K562 (cell line): Measurements from ENCODE around the gene ASB15. TPM values are rescaled to one million over a fixed set of nuclear protein-coding genes. Genes with fewer than 3 reads are reported as not detected.

ENCODE experiments used
- BRD4 ChIP-seq: fragments of 200-600 bp; sonication (generic); IDR thresholded peaks from 2 replicates; pipeline ENCODE4 v1.6.1; 2017; ENCODE audit warnings: inconsistent platforms
- CBFA2T2 ChIP-seq: fragments of 450-650 bp; conservative IDR thresholded peaks from 2 replicates; pipeline ENCODE4 v1.6.1; 2017; ENCODE audit warnings: mild to moderate bottlenecking
- EP400 ChIP-seq: fragments of 450-650 bp; IDR thresholded peaks from 2 replicates; pipeline ENCODE4 v1.6.1; 2017; ENCODE audit warnings: antibody characterized with exemption, mild to moderate bottlenecking, moderate library complexity
- GATAD2B ChIP-seq: fragments of 450-650 bp; IDR thresholded peaks from 2 replicates; pipeline ENCODE4 v1.6.1; 2017; ENCODE audit warnings: mild to moderate bottlenecking, borderline replicate concordance
- MIER1 ChIP-seq: fragments of 450-650 bp; IDR thresholded peaks from 2 replicates; pipeline ENCODE4 v1.6.1; 2016; ENCODE audit warnings: antibody characterized with exemption, mild to moderate bottlenecking, low read depth
- NFIC ChIP-seq: fragments of 450-650 bp; IDR thresholded peaks from 2 replicates; pipeline ENCODE4 v1.6.1; 2017; ENCODE audit warnings: mild to moderate bottlenecking, inconsistent platforms
- NFIX ChIP-seq: fragments of 250-450 bp; sonication (Bioruptor Pico); IDR thresholded peaks from 2 replicates; pipeline ENCODE4 v1.4.0; 2020; ENCODE audit warnings: low read depth, mild to moderate bottlenecking, moderate library complexity
- NRF1 ChIP-seq, 2 experiments: fragments of 450-650 bp; IDR thresholded peaks in 1 of 2; conservative IDR thresholded peaks in 1 of 2; 2 replicates each; pipeline ENCODE4 v1.6.1; 2014; ENCODE audit warnings: mild to moderate bottlenecking in 2 of 2
- RFX5 ChIP-seq: IDR thresholded peaks from 2 replicates; pipeline ENCODE4 v1.6.1; 2011; ENCODE audit warnings: low read depth, mild to moderate bottlenecking, improper control_type of control experiment, low read length
- STAT5B ChIP-seq: fragments of 250-450 bp; sonication (Bioruptor Pico); IDR thresholded peaks from 2 replicates; pipeline ENCODE4 v1.8.0; 2021; ENCODE audit warnings: mild to moderate bottlenecking, inconsistent platforms
- TAF7 ChIP-seq: fragments of 450-650 bp; IDR thresholded peaks from 2 replicates; pipeline ENCODE4 v1.6.1; 2016; ENCODE audit warnings: missing genetic modification characterization, missing compliant biosample characterization
- TARDBP ChIP-seq: fragments of 450-650 bp; IDR thresholded peaks from 2 replicates; pipeline ENCODE4 v1.6.1; 2016
- TCF7L2 ChIP-seq: fragments of 150-350 bp; IDR thresholded peaks from 2 replicates; pipeline ENCODE4 v1.6.1; 2016; ENCODE audit warnings: low read depth, mild to moderate bottlenecking, low read length, moderate library complexity
- ZC3H11A ChIP-seq: IDR thresholded peaks from 2 replicates; pipeline ENCODE4 v1.6.1; 2012; ENCODE audit warnings: low read depth, low read length, improper control_type of control experiment
- ZNF431 ChIP-seq: sonication (generic); formaldehyde crosslinking; IDR thresholded peaks from 2 replicates; pipeline ENCODE4 v1.8.0; 2022; ENCODE audit warnings: mild to moderate bottlenecking, missing genetic modification reagents
- polyA plus RNA-seq, 8 experiments: library from polyadenylated mRNA; depleted of rRNA in 4 of 8; stranded (reverse) in 5 of 8; unstranded in 3 of 8; fragments of >200 nt; fragmentation: Nextera tagmentation in 2 of 8; fragmentation: Illumina TruSeq in 1 of 8; extraction: Ambion mirVana in 2 of 8; extraction: Trizol in 1 of 8; gene quantifications; 2 replicates each; pipeline versions ENCODE4 v1.2.1 to v1.2.3, GENCODE V29; 2011 to 2014; ENCODE audit warnings: inconsistent platforms in 1 of 8, missing spikeins in 1 of 8
- total RNA-seq, 7 experiments: library from RNA; depleted of rRNA in 6 of 7; stranded (reverse); fragments of >200 nt in 6 of 7; fragmentation: Illumina TruSeq in 2 of 7; extraction: Trizol in 2 of 7; gene quantifications; 2 replicates each; pipeline versions ENCODE4 v1.2.1 to v1.2.3, GENCODE V29; 2011 to 2021; ENCODE audit warnings: low replicate concordance in 1 of 7
- TF ChIP-seq, protein P1 (sequence below), 3 experiments: fragments of 200-800 bp in 1 of 3; fragments of 250-450 bp in 1 of 3; fragments of 450-650 bp in 1 of 3; sonication (Bioruptor Pico) in 1 of 3; sonication (Bioruptor generic) in 1 of 3; formaldehyde crosslinking in 1 of 3; IDR thresholded peaks; 2 replicates each; pipeline versions ENCODE4 v1.6.1 to v1.8.0; 2016 to 2022; ENCODE audit warnings: mild to moderate bottlenecking in 2 of 3, missing genetic modification characterization in 2 of 3, missing compliant biosample characterization in 1 of 3, moderate library complexity in 1 of 3
- TF ChIP-seq, protein P2 (sequence below): sonication (generic); formaldehyde crosslinking; IDR thresholded peaks from 2 replicates; pipeline ENCODE4 v1.8.0; 2023; ENCODE audit warnings: mild to moderate bottlenecking, missing genetic modification reagents
- TF ChIP-seq, protein P3 (sequence below): fragments of 250-450 bp; sonication (Bioruptor Pico); IDR thresholded peaks from 2 replicates; pipeline ENCODE4 v1.5.0; 2021
- TF ChIP-seq, protein P4 (sequence below), 2 experiments: fragments of 450-650 bp in 1 of 2; sonication (generic) in 1 of 2; formaldehyde crosslinking in 1 of 2; IDR thresholded peaks in 1 of 2; conservative IDR thresholded peaks in 1 of 2; 2 replicates each; pipeline versions ENCODE4 v1.6.1 to v1.8.1; 2016 to 2023; ENCODE audit warnings: mild to moderate bottlenecking in 2 of 2, moderate library complexity in 2 of 2, inconsistent platforms in 1 of 2, missing genetic modification reagents in 1 of 2
- TF ChIP-seq, protein P5 (sequence below): sonication (generic); formaldehyde crosslinking; IDR thresholded peaks from 2 replicates; pipeline ENCODE4 v1.8.0; 2022; ENCODE audit warnings: mild to moderate bottlenecking, missing genetic modification reagents

Gene ASB15
- total and polyA plus RNA-seq, 9 of the 15 experiments (the other 6 are each of a cell fraction or from before 2014, with no cell fraction given): 0.03 to 0.14 (median 0.04) TPM; not detected in 3

GRCh38 chr7:123608991-123609882 is 7.6 kb downstream of the ASB15 start (continued):
- TF ChIP-seq NRF1 (conservative IDR thresholded peaks at IDR 0.05 in 1 of 2, IDR thresholded peaks at IDR 0.05 in 1 of 2): peak in 1 of 2 experiments; percentile 25; a peak in 1 of 4 replicates
- no peak for TF ChIP-seq CBFA2T2
- TF ChIP-seq, protein P1, sequence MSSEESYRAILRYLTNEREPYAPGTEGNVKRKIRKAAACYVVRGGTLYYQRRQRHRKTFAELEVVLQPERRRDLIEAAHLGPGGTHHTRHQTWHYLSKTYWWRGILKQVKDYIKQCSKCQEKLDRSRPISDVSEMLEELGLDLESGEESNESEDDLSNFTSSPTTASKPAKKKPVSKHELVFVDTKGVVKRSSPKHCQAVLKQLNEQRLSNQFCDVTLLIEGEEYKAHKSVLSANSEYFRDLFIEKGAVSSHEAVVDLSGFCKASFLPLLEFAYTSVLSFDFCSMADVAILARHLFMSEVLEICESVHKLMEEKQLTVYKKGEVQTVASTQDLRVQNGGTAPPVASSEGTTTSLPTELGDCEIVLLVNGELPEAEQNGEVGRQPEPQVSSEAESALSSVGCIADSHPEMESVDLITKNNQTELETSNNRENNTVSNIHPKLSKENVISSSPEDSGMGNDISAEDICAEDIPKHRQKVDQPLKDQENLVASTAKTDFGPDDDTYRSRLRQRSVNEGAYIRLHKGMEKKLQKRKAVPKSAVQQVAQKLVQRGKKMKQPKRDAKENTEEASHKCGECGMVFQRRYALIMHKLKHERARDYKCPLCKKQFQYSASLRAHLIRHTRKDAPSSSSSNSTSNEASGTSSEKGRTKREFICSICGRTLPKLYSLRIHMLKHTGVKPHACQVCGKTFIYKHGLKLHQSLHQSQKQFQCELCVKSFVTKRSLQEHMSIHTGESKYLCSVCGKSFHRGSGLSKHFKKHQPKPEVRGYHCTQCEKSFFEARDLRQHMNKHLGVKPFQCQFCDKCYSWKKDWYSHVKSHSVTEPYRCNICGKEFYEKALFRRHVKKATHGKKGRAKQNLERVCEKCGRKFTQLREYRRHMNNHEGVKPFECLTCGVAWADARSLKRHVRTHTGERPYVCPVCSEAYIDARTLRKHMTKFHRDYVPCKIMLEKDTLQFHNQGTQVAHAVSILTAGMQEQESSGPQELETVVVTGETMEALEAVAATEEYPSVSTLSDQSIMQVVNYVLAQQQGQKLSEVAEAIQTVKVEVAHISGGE (CRISPR knock-in tag; IDR thresholded peaks at IDR 0.05): no peak; a peak in 1 of 6 replicates
- TF ChIP-seq NFIX (CRISPR knock-in tag): no peak
- TF ChIP-seq, protein P2, sequence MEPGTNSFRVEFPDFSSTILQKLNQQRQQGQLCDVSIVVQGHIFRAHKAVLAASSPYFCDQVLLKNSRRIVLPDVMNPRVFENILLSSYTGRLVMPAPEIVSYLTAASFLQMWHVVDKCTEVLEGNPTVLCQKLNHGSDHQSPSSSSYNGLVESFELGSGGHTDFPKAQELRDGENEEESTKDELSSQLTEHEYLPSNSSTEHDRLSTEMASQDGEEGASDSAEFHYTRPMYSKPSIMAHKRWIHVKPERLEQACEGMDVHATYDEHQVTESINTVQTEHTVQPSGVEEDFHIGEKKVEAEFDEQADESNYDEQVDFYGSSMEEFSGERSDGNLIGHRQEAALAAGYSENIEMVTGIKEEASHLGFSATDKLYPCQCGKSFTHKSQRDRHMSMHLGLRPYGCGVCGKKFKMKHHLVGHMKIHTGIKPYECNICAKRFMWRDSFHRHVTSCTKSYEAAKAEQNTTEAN (CRISPR knock-in tag): no peak
- TF ChIP-seq MIER1: no peak
- no peak; the same call in 1 of the 2 replicates for TF ChIP-seq TARDBP
- TF ChIP-seq STAT5B: no peak
- peak; percentile 62 for TF ChIP-seq EP400
- no peak for TF ChIP-seq TCF7L2
- TF ChIP-seq, protein P3, sequence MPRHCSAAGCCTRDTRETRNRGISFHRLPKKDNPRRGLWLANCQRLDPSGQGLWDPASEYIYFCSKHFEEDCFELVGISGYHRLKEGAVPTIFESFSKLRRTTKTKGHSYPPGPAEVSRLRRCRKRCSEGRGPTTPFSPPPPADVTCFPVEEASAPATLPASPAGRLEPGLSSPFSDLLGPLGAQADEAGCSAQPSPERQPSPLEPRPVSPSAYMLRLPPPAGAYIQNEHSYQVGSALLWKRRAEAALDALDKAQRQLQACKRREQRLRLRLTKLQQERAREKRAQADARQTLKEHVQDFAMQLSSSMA (CRISPR knock-in tag): peak; percentile 64; the same call in 1 of the 2 replicates
- TF ChIP-seq ZNF431 (CRISPR knock-in tag): no peak
- TF ChIP-seq TAF7 (tag): peak; percentile 15
- TF ChIP-seq RFX5: no peak
- TF ChIP-seq GATAD2B: no peak
- TF ChIP-seq, protein P4, sequence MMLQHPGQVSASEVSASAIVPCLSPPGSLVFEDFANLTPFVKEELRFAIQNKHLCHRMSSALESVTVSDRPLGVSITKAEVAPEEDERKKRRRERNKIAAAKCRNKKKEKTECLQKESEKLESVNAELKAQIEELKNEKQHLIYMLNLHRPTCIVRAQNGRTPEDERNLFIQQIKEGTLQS (IDR thresholded peaks at IDR 0.05): peak; percentile 98
- TF ChIP-seq, protein P4 (CRISPR knock-in tag; conservative IDR thresholded peaks at IDR 0.05): 0 out of 2 replicates have a peak, but pooled peaks have one; percentile 34
- peak; percentile 75; the same call in 1 of the 2 replicates for TF ChIP-seq BRD4
- TF ChIP-seq ZC3H11A: no peak
- TF ChIP-seq, protein P5, sequence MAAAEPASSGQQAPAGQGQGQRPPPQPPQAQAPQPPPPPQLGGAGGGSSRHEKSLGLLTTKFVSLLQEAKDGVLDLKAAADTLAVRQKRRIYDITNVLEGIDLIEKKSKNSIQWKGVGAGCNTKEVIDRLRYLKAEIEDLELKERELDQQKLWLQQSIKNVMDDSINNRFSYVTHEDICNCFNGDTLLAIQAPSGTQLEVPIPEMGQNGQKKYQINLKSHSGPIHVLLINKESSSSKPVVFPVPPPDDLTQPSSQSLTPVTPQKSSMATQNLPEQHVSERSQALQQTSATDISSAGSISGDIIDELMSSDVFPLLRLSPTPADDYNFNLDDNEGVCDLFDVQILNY (CRISPR knock-in tag): no peak
- no peak for TF ChIP-seq NFIC
